HG03571 (cell line): Measurements from ENCODE around the gene HNRNPCL2.
"Not testable (repeated sequence)": the region's sequence is repeated elsewhere in the genome, so short reads cannot be mapped to it uniquely, and the experiment has no call there.

Experiments used
- ATAC-seq: cut with Tn5 transposase; IDR thresholded peaks from one replicate; pipeline ENCODE4 v1.9.1; 2021; ENCODE audit not compliant: unreplicated experiment

Gene HNRNPCL2

GRCh38 chr1:13116754-13117153, at the start of gene HNRNPCL2:
TSS of gene HNRNPCL2 (minus strand) at chr1:13116854. CDS start at chr1:13116400, 454 bp downstream.
- ATAC-seq = not testable (repeated sequence)

- ATAC-seq = not testable (repeated sequence)
These were observed 48.9 kb upstream of the HNRNPCL2 start, which contains the start of gene HNRNPCL4 for GRCh38 chr1:13165531-13165930. TSS of gene HNRNPCL4 (minus strand) at chr1:13165631. CDS start at chr1:13165467, 164 bp downstream.

GRCh38 chr1:13155909-13156308, 39.3 kb upstream of the HNRNPCL2 start, which contains the start of gene PRAMEF26:
TSS of gene PRAMEF26 (minus strand) at chr1:13156009. CDS start at chr1:13153095, 2,914 bp downstream.
- ATAC-seq = not testable (repeated sequence)

GRCh38 chr1:13070474-13070873, 46.2 kb downstream of the HNRNPCL2 start, which contains the start of gene PRAMEF25:
TSS of gene PRAMEF25 (plus strand) at chr1:13070774. CDS start at chr1:13073694, 2,920 bp downstream.
- not testable (repeated sequence) for ATAC-seq
